Measurements from ENCODE around the gene PRG2. TPM values are rescaled to one million over a fixed set of nuclear protein-coding genes. Genes with fewer than 3 reads are reported as not detected.

PRG2 gene
- total and polyA plus RNA-seq, 9 of the 15 experiments (the other 6 are each of a cell fraction or from before 2014, with no cell fraction given), result 1.8 to 78.0 (median 26.6) TPM

GRCh38 chr11:57368106-57368844 lies 22.2 kb downstream of the PRG2 start (continued):
- TF ChIP-seq SPI1 (IDR thresholded peaks at IDR 0.05; ENCODE audit: borderline replicate concordance, low read depth, low read length), result peak; percentile 71; the same call in 1 of the 2 replicates
- no peak for TF ChIP-seq ZNF124 (CRISPR knock-in tag; IDR thresholded peaks at IDR 0.05)
- TF ChIP-seq PRDM10 (IDR thresholded peaks at IDR 0.05; ENCODE audit: partially characterized antibody), result peak; percentile 28
- TF ChIP-seq RFX1 (IDR thresholded peaks at IDR 0.05), result peak; percentile 24; the same call in 1 of the 2 replicates
- no peak for TF ChIP-seq ZNF197 (CRISPR knock-in tag; IDR thresholded peaks at IDR 0.05; ENCODE audit: low read depth)
- TF ChIP-seq TFE3 (CRISPR knock-in tag; IDR thresholded peaks at IDR 0.05), result no peak
- TF ChIP-seq NFE2 (IDR thresholded peaks at IDR 0.05; ENCODE audit: low read depth), result peak; percentile 46; the same call in 1 of the 2 replicates
- no peak for TF ChIP-seq NCOA4 (IDR thresholded peaks at IDR 0.05; ENCODE audit: partially characterized antibody)
- TF ChIP-seq TEAD1 (CRISPR knock-in tag; IDR thresholded peaks at IDR 0.05), result 0 out of 4 replicates have a peak, but pooled peaks of 1 of the 2 experiments have one; percentile 44
- TF ChIP-seq NKRF (IDR thresholded peaks at IDR 0.05; ENCODE audit: borderline replicate concordance), result no peak
- no peak for TF ChIP-seq USF2 (CRISPR knock-in tag; IDR thresholded peaks at IDR 0.05)
- TF ChIP-seq TRIM28 (IDR thresholded peaks at IDR 0.05), result no peak
- TF ChIP-seq SRSF1 (IDR thresholded peaks at IDR 0.05; ENCODE audit: low read depth, low read length), result no peak
- TF ChIP-seq ZNF316 (IDR thresholded peaks at IDR 0.05), result no peak
- no peak for TF ChIP-seq POLR3G (IDR thresholded peaks at IDR 0.05; ENCODE audit: extremely low read depth, insufficient read length, insufficient replicate concordance)
- no peak for TF ChIP-seq FOXJ3 (CRISPR knock-in tag; IDR thresholded peaks at IDR 0.05)
- no peak for TF ChIP-seq HNRNPL (IDR thresholded peaks at IDR 0.05; ENCODE audit: low read depth, low read length)
- no peak for TF ChIP-seq CREB3L1 (IDR thresholded peaks at IDR 0.05; ENCODE audit: borderline replicate concordance, low read depth)

Data from K562 (cell line).